Stimulated activated CD8-positive, alpha-beta memory T cell treated with anti-CD3 and anti-CD28 coated beads, Interleukin-12 subunit alpha, Interleukin-12 subunit beta, amount 100 ng/mL, for 24 hours (primary cell): ENCODE measurements around the gene SLC35F2.
A peak's percentile ranks its signal among the peaks of the same experiment; 100 is the strongest.
"Not testable (repeated sequence)": the region's sequence is repeated elsewhere in the genome, so short reads cannot be mapped to it uniquely, and the experiment has no call there.

ENCODE experiments used
- DNase-seq: peaks from one replicate; pipeline ENCODE4 v3.0.0-alpha.2; 2020; ENCODE audit errors: extremely low read depth

The SLC35F2 gene, protein sequence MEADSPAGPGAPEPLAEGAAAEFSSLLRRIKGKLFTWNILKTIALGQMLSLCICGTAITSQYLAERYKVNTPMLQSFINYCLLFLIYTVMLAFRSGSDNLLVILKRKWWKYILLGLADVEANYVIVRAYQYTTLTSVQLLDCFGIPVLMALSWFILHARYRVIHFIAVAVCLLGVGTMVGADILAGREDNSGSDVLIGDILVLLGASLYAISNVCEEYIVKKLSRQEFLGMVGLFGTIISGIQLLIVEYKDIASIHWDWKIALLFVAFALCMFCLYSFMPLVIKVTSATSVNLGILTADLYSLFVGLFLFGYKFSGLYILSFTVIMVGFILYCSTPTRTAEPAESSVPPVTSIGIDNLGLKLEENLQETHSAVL

GRCh38 chr11:107858217-107859070, at the start of gene SLC35F2:
SLC35F2 (minus strand) TSS chr11:107858787; CDS start chr11:107858767, 20 bp downstream.
- DNase-seq = peak; percentile 40

- no peak for DNase-seq
Measured at GRCh38 chr11:107908211-107908610, 49.6 kb upstream of the SLC35F2 start.

DNA sequence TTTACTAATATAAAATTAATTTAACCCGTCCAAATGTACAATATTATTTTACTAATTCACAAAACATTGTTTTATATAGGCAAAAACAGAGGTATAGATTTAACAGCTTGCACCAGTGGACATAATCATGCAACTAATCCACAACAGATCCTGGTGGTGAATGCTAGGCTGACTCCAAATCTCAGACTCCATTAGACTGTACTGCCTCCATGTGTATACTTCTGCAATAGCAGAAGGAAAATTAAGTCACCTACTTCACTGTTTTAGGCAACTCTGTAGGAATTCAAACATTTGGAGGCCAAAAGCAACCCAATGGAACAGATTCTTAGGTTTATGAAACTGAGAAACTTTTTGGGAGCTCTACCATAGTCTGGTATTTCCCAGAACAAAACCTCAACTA, 39.7 kb upstream of the SLC35F2 start:
- no peak for DNase-seq

GRCh38 chr11:107882095-107882820, 23.7 kb upstream of the SLC35F2 start:
- DNase-seq = no peak

DNA sequence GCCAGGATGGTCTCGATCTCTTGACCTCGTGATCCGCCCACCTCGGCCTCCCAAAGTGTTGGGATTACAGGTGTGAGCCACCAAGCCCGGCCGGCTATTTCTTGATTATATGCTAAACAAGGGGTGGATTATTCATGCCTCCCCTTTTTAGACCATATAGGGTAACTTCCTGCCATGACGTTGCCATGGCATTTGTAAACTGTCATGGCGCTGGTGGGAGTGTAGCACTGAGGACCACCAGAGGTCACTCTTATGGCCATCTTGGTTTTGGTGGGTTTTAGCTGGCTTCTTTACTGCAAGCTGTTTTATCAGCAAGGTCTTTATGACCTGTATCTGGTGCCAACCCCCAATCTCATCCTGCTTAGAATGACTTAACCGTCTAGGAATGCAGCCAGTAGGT, 22.9 kb upstream of the SLC35F2 start:
- DNase-seq = not testable (repeated sequence)

GRCh38 chr11:107876141-107876540, 17.6 kb upstream of the SLC35F2 start:
- DNase-seq = no peak

DNA sequence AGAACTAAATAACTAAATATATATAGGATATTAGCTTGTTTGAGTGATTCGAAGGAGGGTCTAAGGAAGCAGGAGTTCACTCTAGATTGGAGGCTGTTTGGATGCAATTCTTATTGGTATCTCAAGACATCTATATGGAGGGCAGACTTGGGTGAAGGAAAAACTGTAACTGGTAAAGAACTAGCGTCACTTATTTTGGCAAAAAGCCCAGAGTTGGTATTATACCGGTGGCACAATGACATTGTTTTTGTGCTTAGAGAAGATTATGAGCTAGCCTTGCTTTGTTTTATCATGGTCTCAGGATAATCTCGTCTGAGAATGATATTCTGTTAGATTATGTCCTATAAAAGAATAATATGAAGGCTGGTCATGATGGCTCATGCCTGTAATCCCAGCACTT, 6.0 kb upstream of the SLC35F2 start:
- no peak for DNase-seq

- DNase-seq = no peak
Measured at GRCh38 chr11:107860688-107861087, 2.1 kb upstream of the SLC35F2 start.

GRCh38 chr11:107860240-107860620, 1.6 kb upstream of the SLC35F2 start:
- not testable (repeated sequence) for DNase-seq

- DNase-seq = no peak
Measured at GRCh38 chr11:107859459-107860239, 1.1 kb upstream of the SLC35F2 start.

GRCh38 chr11:107857550-107858216, 904 bp downstream of the SLC35F2 start:
- no peak for DNase-seq

DNA sequence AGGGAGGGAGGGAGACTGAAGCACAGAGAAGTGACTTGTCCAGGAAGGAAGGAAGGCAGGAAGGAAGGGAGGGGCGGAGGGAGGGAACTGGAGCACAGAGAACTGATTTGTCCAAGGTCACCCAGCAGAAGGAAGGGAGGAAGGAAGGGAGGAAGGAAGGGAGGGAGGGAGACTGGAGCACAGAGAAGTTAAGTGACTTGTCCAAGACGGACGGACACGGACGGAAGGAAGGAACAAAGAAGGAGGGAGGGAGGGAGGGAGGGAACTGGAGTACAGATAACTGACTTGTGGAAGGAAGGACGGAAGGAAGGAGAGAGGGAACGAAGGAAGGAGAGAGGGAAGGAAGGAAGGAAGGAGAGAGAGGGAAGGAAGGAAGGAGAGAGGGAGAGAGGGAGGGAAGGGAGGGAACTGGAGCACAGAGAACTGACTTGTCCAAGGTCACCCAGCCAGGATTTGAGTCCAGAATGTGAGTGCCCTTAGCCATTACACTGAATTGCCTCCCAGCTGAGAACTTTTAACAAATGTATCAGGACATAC, 1.5 kb downstream of the SLC35F2 start:
- DNase-seq = no peak

- no peak for DNase-seq
Measured at GRCh38 chr11:107856180-107856980, 2.2 kb downstream of the SLC35F2 start.

- DNase-seq = no peak
Measured at GRCh38 chr11:107853070-107853469, 5.5 kb downstream of the SLC35F2 start.

GRCh38 chr11:107851704-107852310, 6.8 kb downstream of the SLC35F2 start:
- DNase-seq = no peak

DNA sequence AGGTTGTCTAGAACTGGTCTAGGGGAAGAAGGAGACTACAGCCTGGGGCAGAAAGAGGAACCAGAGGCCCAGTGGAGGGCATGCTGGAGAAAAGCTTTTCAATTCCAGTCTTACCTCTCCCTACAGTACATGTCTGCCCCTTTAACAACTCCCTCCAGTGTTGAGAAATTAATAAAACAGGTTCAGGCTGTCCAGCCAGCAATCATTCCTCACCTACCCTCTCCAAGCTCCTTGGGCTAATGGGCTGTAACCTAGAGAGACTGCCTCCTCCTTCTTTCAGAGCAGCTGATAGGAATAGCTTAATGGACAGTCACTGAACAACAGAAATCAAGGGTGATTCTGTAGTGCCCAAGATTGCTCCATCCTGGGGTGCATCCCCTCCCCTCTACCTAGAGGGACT, 8.8 kb downstream of the SLC35F2 start:
- no peak for DNase-seq

- no peak for DNase-seq
Measured at GRCh38 chr11:107848345-107848744, 10.2 kb downstream of the SLC35F2 start.

GRCh38 chr11:107847184-107847583, 11.4 kb downstream of the SLC35F2 start:
- DNase-seq = no peak

GRCh38 chr11:107844041-107844440, 14.5 kb downstream of the SLC35F2 start:
- DNase-seq = no peak
